Islet of Langerhans (tissue), 1 donor: ENCODE results near the gene ABCA12.

Experiments used
- FAIRE-seq: peaks from one replicate; lab custom pipeline; 2011; peaks lifted over from hg19 to GRCh38; lab: Jason Lieb, UNC

Gene ABCA12

DNA sequence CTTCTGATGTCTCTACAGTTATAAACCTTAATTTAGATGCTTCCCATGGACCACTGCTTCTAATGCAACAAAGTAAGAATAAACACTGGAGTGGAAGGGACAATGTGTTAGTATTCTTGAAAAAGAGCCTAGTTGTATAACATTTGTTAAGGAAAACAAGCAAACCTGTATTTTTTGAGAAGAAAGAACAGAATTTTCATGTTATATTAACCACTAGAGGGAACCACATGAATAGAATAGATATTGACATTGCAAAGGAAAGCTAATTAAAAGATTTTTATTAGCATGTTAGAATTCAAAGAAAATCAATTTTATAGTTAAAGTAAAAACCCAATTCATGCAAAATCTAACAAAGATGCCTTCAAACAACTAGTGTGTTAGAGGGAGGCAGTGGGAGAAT is 177.7 kb downstream of the ABCA12 start:
- no peak for FAIRE-seq

DNA sequence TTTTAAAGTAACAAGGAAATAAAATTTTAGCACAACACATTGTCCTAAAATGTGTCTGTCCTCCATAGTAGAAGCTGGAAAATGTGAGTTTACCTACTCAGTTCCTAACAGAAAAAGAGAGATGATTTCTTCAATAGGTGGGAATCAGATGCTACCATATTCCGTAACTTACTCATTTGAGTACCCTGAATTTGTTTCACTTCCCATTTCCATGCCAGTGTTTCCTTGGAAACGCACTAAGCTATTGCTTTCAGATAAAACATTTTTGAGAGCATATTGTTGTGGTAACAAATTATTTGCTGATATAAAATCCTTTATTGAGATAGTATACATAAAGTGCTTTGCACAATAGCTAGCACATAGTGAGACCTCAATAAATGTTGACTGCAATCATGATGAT is 191.5 kb downstream of the ABCA12 start:
- FAIRE-seq, result no peak

DNA sequence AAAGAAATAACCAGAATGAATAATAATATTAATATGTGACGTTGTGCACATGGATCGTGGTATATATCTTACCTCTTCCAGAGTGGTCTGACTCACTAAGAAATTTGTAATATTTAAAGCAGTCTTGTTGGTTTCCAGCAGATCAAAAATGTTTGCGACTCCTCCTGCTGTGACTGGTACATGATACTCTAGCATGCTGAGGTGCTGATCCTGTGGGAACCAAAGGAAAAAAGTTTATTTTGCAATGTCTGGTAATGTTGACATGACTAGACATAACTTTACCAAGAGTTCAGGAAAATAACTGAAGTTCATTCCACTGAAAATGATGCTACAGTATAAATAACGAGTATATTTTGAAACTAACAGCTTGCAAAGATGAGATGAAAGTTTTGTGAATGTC is 204.4 kb downstream of the ABCA12 start:
- FAIRE-seq, result no peak

DNA sequence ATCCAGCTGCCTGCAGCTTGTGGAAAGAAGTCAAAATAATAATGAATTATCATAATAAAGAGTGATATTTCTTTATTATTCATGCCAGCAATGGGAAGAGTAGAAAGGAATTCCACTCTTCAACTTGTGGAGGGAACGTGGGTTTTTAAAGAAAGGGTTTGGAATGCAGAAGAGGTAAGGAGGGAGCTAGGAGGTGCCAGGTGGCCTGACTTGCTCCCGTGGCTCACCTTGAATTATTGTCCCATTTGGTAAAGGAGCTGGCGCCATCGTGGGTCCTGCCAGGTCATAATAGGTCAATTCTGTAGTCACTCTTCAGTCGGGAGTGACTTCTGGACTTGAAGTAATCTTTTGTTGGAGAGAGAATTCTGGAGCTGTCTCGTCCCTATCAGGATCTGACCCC is 233.8 kb downstream of the ABCA12 start:
- FAIRE-seq, result no peak

DNA sequence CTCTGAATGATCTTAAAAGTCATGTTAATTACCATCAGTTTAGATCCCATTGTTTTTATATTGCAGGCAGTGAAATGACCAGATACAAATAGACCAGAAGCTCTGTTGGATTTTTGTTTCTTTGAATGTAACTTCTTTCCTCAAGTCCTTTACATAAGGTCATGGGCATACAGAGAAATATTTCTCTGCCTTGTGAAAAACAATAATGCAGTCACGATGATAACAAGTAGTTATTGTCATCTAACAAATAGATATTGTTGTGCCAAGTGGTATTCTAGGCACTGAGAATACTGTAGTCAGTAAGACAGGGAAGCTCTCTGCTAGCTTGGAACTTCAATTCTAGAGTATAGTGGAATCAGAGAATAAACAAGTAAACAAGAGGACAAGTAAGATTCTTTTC is 234.2 kb downstream of the ABCA12 start:
- FAIRE-seq, result no peak

DNA sequence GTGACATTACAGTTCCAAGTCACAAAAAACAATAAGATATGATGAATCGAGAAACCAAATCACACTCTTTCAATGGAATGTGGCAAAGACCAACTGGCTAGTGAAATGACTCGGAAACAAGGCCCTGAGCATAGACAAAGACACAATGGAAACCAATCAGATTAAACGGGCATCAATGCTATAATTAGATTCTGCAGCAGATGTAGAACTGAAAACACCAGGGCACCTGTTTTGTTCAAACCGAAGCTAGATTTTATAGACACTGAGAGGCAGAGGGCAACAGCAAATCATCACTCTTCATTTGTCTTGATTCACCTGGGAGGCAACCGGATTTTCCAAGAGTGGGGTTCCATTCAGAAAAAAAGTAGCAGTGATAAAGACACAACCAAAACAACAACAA is 236.1 kb downstream of the ABCA12 start:
- no peak for FAIRE-seq

DNA sequence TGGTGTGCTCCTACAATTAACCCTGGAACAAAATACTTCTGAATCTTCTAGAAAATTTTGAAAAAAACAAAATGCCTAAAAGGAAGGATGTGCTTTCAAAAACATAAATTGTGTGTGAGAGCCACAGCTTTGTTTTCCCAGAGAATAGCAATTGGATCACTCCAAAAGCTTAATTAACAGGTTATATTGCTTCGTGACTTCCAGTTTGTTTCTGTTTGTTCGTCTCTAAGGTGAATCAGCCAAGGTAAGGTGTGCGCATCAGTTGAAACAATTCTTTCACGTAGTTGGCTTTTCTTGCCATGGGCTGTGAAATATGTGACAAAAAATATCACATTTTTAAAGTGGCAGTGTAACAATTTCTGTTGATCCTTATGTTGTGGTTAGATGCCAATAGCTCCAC is 238.7 kb downstream of the ABCA12 start:
- peak; percentile 9 for FAIRE-seq

DNA sequence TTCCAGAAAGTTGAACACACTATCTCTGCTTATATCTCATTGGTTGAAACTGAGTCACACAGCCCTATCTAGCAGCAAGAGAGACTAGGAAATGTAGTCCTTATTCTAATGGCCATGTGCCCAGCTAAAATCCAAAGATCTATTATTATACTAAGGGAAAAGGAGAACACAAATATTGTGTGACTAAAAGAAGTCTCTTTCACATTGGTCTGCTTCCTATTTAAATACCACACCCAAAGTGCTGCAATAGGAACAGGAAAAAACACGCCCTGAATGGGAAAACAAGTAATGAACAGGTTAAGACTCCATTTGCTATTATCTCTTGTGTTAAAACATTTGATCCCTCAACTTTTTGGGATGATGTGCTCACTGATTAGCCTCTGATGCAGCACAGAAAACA is 242.2 kb downstream of the ABCA12 start:
- FAIRE-seq, result no peak

DNA sequence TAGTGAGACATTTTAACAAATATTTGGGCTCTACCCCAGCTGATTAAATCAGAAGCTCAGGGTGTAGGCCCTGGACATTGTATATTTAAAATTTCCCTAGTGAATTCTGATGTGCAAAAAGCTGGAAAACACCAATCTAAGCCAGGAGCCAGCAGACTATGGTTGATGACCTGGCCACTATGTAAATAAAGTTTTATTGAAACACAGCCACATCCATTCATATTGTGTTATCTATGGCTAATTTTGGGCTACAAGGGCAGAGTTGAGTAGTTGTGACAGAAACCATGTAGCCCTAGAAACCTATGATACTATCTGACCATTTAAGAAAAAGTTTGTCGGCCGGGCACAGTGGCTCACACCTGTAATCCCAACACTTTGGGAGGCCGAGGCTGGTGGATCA is 243.0 kb downstream of the ABCA12 start:
- no peak for FAIRE-seq

DNA sequence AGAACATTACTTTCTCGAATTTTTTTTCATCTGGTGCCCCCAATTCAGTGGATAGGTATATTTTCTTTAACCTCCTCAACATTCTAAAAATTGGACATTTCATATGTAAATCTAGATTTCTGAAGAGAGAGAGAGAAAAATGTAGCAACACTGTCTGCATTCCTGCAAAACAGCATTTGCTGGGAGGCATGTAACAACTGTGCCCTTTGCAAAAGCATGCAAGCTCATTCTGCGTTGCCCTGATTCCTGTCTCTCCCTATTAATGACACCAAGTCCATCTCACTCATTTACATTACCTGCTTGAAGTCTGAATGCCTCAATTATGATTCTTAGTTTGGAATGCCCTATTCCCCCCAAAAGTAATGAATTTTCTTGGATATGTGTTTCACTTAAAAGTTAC is 249.1 kb downstream of the ABCA12 start:
- FAIRE-seq, result no peak

DNA sequence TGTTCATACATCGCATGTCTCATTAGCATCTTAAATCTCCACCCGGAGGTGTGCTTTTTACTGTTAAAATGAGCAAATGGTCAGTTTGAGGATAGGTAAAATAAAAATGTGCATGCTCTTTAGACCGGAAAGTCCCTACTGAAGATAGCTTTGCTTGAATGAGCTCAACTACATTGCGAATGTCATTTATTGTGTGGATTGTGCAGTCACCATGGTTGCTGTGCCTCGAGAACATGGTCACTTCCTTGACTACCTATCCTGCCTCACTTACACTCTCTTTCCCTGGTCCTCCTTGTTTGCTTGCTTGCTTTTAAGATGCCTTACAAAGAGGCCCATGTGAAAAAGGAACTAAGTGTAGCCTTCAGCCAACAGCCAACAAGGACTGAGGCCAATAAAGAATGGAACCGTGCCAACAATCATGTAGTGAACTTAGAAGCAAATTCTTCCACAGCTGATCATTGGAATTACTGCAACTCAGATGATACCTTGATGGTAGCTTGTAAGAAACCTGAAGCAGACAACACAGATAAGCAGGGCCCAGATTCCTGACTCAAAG is 256.7 kb downstream of the ABCA12 start:
- FAIRE-seq, result no peak
